Measurements from ENCODE around the gene SIGLEC5.

DNA sequence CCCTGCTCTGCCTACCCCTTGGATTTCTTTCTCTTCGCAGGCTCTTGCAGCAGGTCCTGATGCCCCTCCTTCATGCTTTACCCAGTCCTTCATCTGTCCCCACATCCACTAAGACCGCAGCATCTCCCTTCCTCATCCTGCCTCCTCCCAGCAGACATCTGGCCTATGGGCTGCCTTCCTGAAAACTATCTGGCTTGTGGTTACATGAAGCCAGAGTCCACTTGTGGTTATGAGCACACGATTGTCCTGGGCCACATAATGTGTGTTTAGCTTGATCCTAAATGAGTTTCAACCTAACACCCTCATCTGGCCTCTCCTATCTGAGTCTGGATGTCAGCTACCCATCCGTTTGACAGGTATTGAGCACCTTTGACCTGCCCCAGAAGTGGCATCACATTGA lies 64.6 kb downstream of the SIGLEC5 start:
- TF ChIP-seq CTCF (IDR thresholded peaks at IDR 0.05; ENCODE audit: insufficient read depth, low read length, poor library complexity, severe bottlenecking) (no peak), EZH2phosphoT487 (conservative IDR thresholded peaks at IDR 0.05; ENCODE audit: low read length) (no peak)
